ENCODE measurements around the gene TMPRSS11A. TPM values are rescaled to one million over a fixed set of nuclear protein-coding genes. Genes with fewer than 3 reads are reported as not detected.

TMPRSS11A gene
- polyA plus RNA-seq, 1 donor (not counting 4 experiments of a cell fraction or from before 2014, with no cell fraction given): 0.03 TPM

- no peak overlapping the region for H3K9ac ChIP-seq (ENCODE audit: control insufficient read depth, extremely low read depth, insufficient read depth, low read length)
- dilution Hi-C loops (cut with MboI; ENCODE audit: extremely low pct_ligation_motif_present, low sequenced_read_pairs): no loop called here
These were observed 17.2 kb upstream of the TMPRSS11A start for GRCh38 chr4:67980512-67980911.

GRCh38 chr4:67973608-67974007 lies 10.3 kb upstream of the TMPRSS11A start:
- dilution Hi-C loops (cut with MboI; ENCODE audit: extremely low pct_ligation_motif_present, low sequenced_read_pairs): no loop called here
- H3K9me1 ChIP-seq (ENCODE audit: control insufficient read depth, extremely low read depth, insufficient read depth, low read length): no peaks in the 10 kb centered on the region
- no peak overlapping the region for H3K4me2 ChIP-seq (ENCODE audit: control insufficient read depth, extremely low read depth, insufficient read depth, low read depth, low read length)
- H3K9me3 ChIP-seq (ENCODE audit: control insufficient read depth, low read depth, low read length): no peaks in the 10 kb centered on the region
- no peaks in the 10 kb centered on the region for H3K4me1 ChIP-seq (ENCODE audit: control insufficient read depth, extremely low read depth, insufficient read depth, low read length)
- no peak for FAIRE-seq
- H3K4me3 ChIP-seq (ENCODE audit: control insufficient read depth in 2 of 3, extremely low read depth in 1 of 3, insufficient read depth in 2 of 3, low read depth in 1 of 3, low read length in 3 of 3): no peak overlapping the region
- H4K20me1 ChIP-seq (ENCODE audit: control insufficient read depth, extremely low read depth, insufficient read depth, low read length): no peaks in the 10 kb centered on the region
- H3K36me3 ChIP-seq (ENCODE audit: control insufficient read depth in 2 of 2, extremely low read depth in 1 of 2, insufficient read depth in 2 of 2, low read length in 2 of 2): no peaks in the 10 kb centered on the region
- no peak overlapping the region for H3K9ac ChIP-seq (ENCODE audit: control insufficient read depth, extremely low read depth, insufficient read depth, low read length)
- no peaks in the 10 kb centered on the region for H3K79me2 ChIP-seq (ENCODE audit: control insufficient read depth, insufficient read depth, low read length)
- no peak for DNase-seq (ENCODE audit: low read depth, low spot score)
- TF ChIP-seq CTCF (optimal IDR thresholded peaks at IDR 0.05 in 1 of 3, IDR thresholded peaks at IDR 0.05 in 1 of 3, conservative IDR thresholded peaks at IDR 0.05 in 1 of 3; ENCODE audit: extremely low read depth in 1 of 3, insufficient read depth in 2 of 3, low read length in 3 of 3) (no peak), EZH2 (IDR thresholded peaks at IDR 0.05; ENCODE audit: low read length) (no peak)
- no peak overlapping the region for H3K27ac ChIP-seq (ENCODE audit: control insufficient read depth, insufficient read depth, low read length)
- H3K27me3 ChIP-seq (ENCODE audit: control insufficient read depth, extremely low read depth, insufficient read depth, low read length): no peaks in the 10 kb centered on the region
- no peak overlapping the region for H2AFZ ChIP-seq (ENCODE audit: control insufficient read depth, low read length)

More at GRCh38 chr4:67980512-67980911, 17.2 kb upstream of the TMPRSS11A start:
- Histone ChIP-seq H3K4me3 (ENCODE audit: control insufficient read depth in 2 of 3, extremely low read depth in 1 of 3, insufficient read depth in 2 of 3, low read depth in 1 of 3, low read length in 3 of 3) (no peak overlapping the region), H3K79me2 (ENCODE audit: control insufficient read depth, insufficient read depth, low read length) (no peaks in the 10 kb centered on the region), H3K36me3 (ENCODE audit: control insufficient read depth in 2 of 2, extremely low read depth in 1 of 2, insufficient read depth in 2 of 2, low read length in 2 of 2) (no peaks in the 10 kb centered on the region), H3K4me2 (ENCODE audit: control insufficient read depth, extremely low read depth, insufficient read depth, low read depth, low read length) (no peak overlapping the region), H2AFZ (ENCODE audit: control insufficient read depth, low read length) (no peak overlapping the region), H3K27ac (ENCODE audit: control insufficient read depth, insufficient read depth, low read length) (no peak overlapping the region), H3K27me3 (ENCODE audit: control insufficient read depth, extremely low read depth, insufficient read depth, low read length) (no peaks in the 10 kb centered on the region), H4K20me1 (ENCODE audit: control insufficient read depth, extremely low read depth, insufficient read depth, low read length) (no peaks in the 10 kb centered on the region), H3K9me3 (ENCODE audit: control insufficient read depth, low read depth, low read length) (no peaks in the 10 kb centered on the region), H3K9me1 (ENCODE audit: control insufficient read depth, extremely low read depth, insufficient read depth, low read length) (no peaks in the 10 kb centered on the region), H3K4me1 (ENCODE audit: control insufficient read depth, extremely low read depth, insufficient read depth, low read length) (peaks cover 8% of the 10 kb centered on the region)
- FAIRE-seq (no peak), DNase-seq (ENCODE audit: low read depth, low spot score) (no peak)
- TF ChIP-seq CTCF (optimal IDR thresholded peaks at IDR 0.05 in 1 of 3, IDR thresholded peaks at IDR 0.05 in 1 of 3, conservative IDR thresholded peaks at IDR 0.05 in 1 of 3; ENCODE audit: extremely low read depth in 1 of 3, insufficient read depth in 2 of 3, low read length in 3 of 3) (no peak), EZH2 (IDR thresholded peaks at IDR 0.05; ENCODE audit: low read length) (no peak)

Data from keratinocyte (primary cell).